ENCODE data around the gene MSX2. TPM values are rescaled to one million over a fixed set of nuclear protein-coding genes. Genes with fewer than 3 reads are reported as not detected.

The MSX2 gene
- total RNA-seq, 2 donors from 2014 or later = not detected

GRCh38 chr5:174733091-174733690, 8.8 kb downstream of the MSX2 start:
- Mint-ChIP-seq H3K9me3 (no peaks in the 10 kb centered on the region), H3K4me1 (ENCODE audit: low read depth in 2 of 2) (peaks cover 0 to 5% of the 10 kb centered on the region in 2 donors), H3K36me3 (no peaks in the 10 kb centered on the region), H3K27ac (no peak overlapping the region), H3K4me3 (no peak overlapping the region), H3K27me3 (peaks cover 54 to 67% of the 10 kb centered on the region in 2 donors)
- no peak for DNase-seq (ENCODE audit: low spot score)
- no peak for ATAC-seq

- H3K4me1 Mint-ChIP-seq (ENCODE audit: low read depth in 2 of 2) = peaks cover 0 to 5% of the 10 kb centered on the region in 2 donors
- H3K27me3 Mint-ChIP-seq = peaks cover 48 to 66% of the 10 kb centered on the region in 2 donors
- H3K4me3 Mint-ChIP-seq = no peak overlapping the region
- ATAC-seq (no peak), DNase-seq (ENCODE audit: low spot score) (no peak)
- H3K9me3 Mint-ChIP-seq = no peaks in the 10 kb centered on the region
- no peaks in the 10 kb centered on the region for H3K36me3 Mint-ChIP-seq
- no peak overlapping the region for H3K27ac Mint-ChIP-seq
These were observed 9.5 kb downstream of the MSX2 start for GRCh38 chr5:174733836-174734235.

GRCh38 chr5:174734571-174735497, 10.5 kb downstream of the MSX2 start:
- ATAC-seq = no peak

GRCh38 chr5:174735498-174736330, 11.3 kb downstream of the MSX2 start:
- Mint-ChIP-seq H3K9me3 (no peaks in the 10 kb centered on the region), H3K4me3 (no peak overlapping the region), H3K4me1 (ENCODE audit: low read depth in 2 of 2) (peaks cover 0 to 5% of the 10 kb centered on the region in 2 donors), H3K27ac (no peak overlapping the region), H3K36me3 (no peaks in the 10 kb centered on the region), H3K27me3 (peaks cover 38 to 59% of the 10 kb centered on the region in 2 donors)
- no peak for ATAC-seq
- DNase-seq (ENCODE audit: low spot score) = no peak

More at GRCh38 chr5:174734571-174735497, 10.5 kb downstream of the MSX2 start:
- no peak for DNase-seq (ENCODE audit: low spot score)
- Mint-ChIP-seq H3K27ac (no peak overlapping the region), H3K36me3 (no peaks in the 10 kb centered on the region), H3K27me3 (peaks cover 39 to 61% of the 10 kb centered on the region in 2 donors), H3K4me3 (no peak overlapping the region), H3K4me1 (ENCODE audit: low read depth in 2 of 2) (peaks cover 0 to 5% of the 10 kb centered on the region in 2 donors), H3K9me3 (no peaks in the 10 kb centered on the region)

GRCh38 chr5:174736331-174736721, 11.9 kb downstream of the MSX2 start:
- H3K36me3 Mint-ChIP-seq = no peaks in the 10 kb centered on the region
- no peak overlapping the region for H3K27ac Mint-ChIP-seq
- no peaks in the 10 kb centered on the region for H3K9me3 Mint-ChIP-seq
- no peak for ATAC-seq
- H3K4me3 Mint-ChIP-seq = no peak overlapping the region
- DNase-seq (ENCODE audit: low spot score) = no peak
- H3K4me1 Mint-ChIP-seq (ENCODE audit: low read depth in 2 of 2) = peaks cover 0 to 5% of the 10 kb centered on the region in 2 donors
- H3K27me3 Mint-ChIP-seq = peaks cover 35 to 54% of the 10 kb centered on the region in 2 donors

GRCh38 chr5:174736777-174737176, 12.4 kb downstream of the MSX2 start:
- no peak overlapping the region for H3K27ac Mint-ChIP-seq
- peaks cover 0 to 5% of the 10 kb centered on the region in 2 donors for H3K4me1 Mint-ChIP-seq (ENCODE audit: low read depth in 2 of 2)
- H3K4me3 Mint-ChIP-seq = no peak overlapping the region
- no peaks in the 10 kb centered on the region for H3K36me3 Mint-ChIP-seq
- ATAC-seq (no peak), DNase-seq (ENCODE audit: low spot score) (no peak)
- peaks cover 33 to 55% of the 10 kb centered on the region in 2 donors for H3K27me3 Mint-ChIP-seq
- no peaks in the 10 kb centered on the region for H3K9me3 Mint-ChIP-seq

- DNase-seq (ENCODE audit: low spot score) = no peak
- peaks cover 33 to 55% of the 10 kb centered on the region in 2 donors for H3K27me3 Mint-ChIP-seq
These were observed 12.9 kb downstream of the MSX2 start for GRCh38 chr5:174737330-174737729.

GRCh38 chr5:174741352-174741751, 17.0 kb downstream of the MSX2 start:
- H3K4me3 Mint-ChIP-seq = no peak overlapping the region
- H3K36me3 Mint-ChIP-seq = no peaks in the 10 kb centered on the region

More at GRCh38 chr5:174737330-174737729, 12.9 kb downstream of the MSX2 start:
- no peak for ATAC-seq
- Mint-ChIP-seq H3K4me1 (ENCODE audit: low read depth in 2 of 2) (peaks cover 0 to 5% of the 10 kb centered on the region in 2 donors), H3K27ac (no peak overlapping the region), H3K9me3 (no peaks in the 10 kb centered on the region), H3K4me3 (no peak overlapping the region), H3K36me3 (no peaks in the 10 kb centered on the region)

GRCh38 chr5:174744896-174745295, 20.5 kb downstream of the MSX2 start:
- Mint-ChIP-seq H3K27me3 (peaks cover 17 to 45% of the 10 kb centered on the region in 2 donors), H3K4me3 (no peak overlapping the region), H3K27ac (no peak overlapping the region), H3K36me3 (no peaks in the 10 kb centered on the region), H3K4me1 (ENCODE audit: low read depth in 2 of 2) (peaks cover 0 to 3% of the 10 kb centered on the region in 2 donors), H3K9me3 (peaks cover 4% of the 10 kb centered on the region)
- ATAC-seq (no peak), DNase-seq (ENCODE audit: low spot score) (no peak)

More at GRCh38 chr5:174741352-174741751, 17.0 kb downstream of the MSX2 start:
- ATAC-seq (no peak), DNase-seq (ENCODE audit: low spot score) (no peak)
- H3K9me3 Mint-ChIP-seq = peaks cover 4% of the 10 kb centered on the region
- peaks cover 10 to 40% of the 10 kb centered on the region in 2 donors for H3K27me3 Mint-ChIP-seq
- H3K27ac Mint-ChIP-seq = no peak overlapping the region
- peaks cover 0 to 4% of the 10 kb centered on the region in 2 donors for H3K4me1 Mint-ChIP-seq (ENCODE audit: low read depth in 2 of 2)

- ATAC-seq (no peak), DNase-seq (ENCODE audit: low spot score) (no peak)
- no peaks in the 10 kb centered on the region for H3K36me3 Mint-ChIP-seq
- H3K4me1 Mint-ChIP-seq (ENCODE audit: low read depth in 2 of 2) = peaks cover 0 to 3% of the 10 kb centered on the region in 2 donors
- H3K4me3 Mint-ChIP-seq = no peak overlapping the region
- H3K9me3 Mint-ChIP-seq = peaks cover 4% of the 10 kb centered on the region
- peaks cover 19 to 53% of the 10 kb centered on the region in 2 donors for H3K27me3 Mint-ChIP-seq
- H3K27ac Mint-ChIP-seq = no peak overlapping the region
These were observed 21.3 kb downstream of the MSX2 start for GRCh38 chr5:174745590-174746103.

GRCh38 chr5:174750711-174751110, 26.3 kb downstream of the MSX2 start:
- Mint-ChIP-seq H3K4me1 (ENCODE audit: low read depth in 2 of 2) (no peaks in the 10 kb centered on the region), H3K4me3 (no peak overlapping the region), H3K9me3 (no peaks in the 10 kb centered on the region), H3K27me3 (peaks cover 25 to 43% of the 10 kb centered on the region in 2 donors), H3K27ac (no peak overlapping the region), H3K36me3 (no peaks in the 10 kb centered on the region)
- ATAC-seq (no peak), DNase-seq (ENCODE audit: low spot score) (no peak)

- Mint-ChIP-seq H3K4me3 (no peak overlapping the region), H3K27me3 (peaks cover 22 to 36% of the 10 kb centered on the region in 2 donors), H3K9me3 (no peaks in the 10 kb centered on the region), H3K27ac (no peak overlapping the region), H3K36me3 (no peaks in the 10 kb centered on the region), H3K4me1 (ENCODE audit: low read depth in 2 of 2) (no peaks in the 10 kb centered on the region)
- no peak for ATAC-seq
- DNase-seq (ENCODE audit: low spot score) = no peak
These were observed 27.0 kb downstream of the MSX2 start for GRCh38 chr5:174751154-174752000.

Measured in natural killer cell treated with Interleukin-12 subunit alpha and Interleukin-12 subunit beta and Interleukin-15 and Interleukin-18, amount 100 ng/mL, for 72 hours (primary cell).